Osteoblast (primary cell): ENCODE measurements around the gene MKNK1. TPM values are rescaled to one million over a fixed set of nuclear protein-coding genes. Genes with fewer than 3 reads are reported as not detected.
A peak's percentile ranks its signal among the peaks of the same experiment; 100 is the strongest.

ENCODE experiments used
- DNase-seq: peaks from one replicate; pipeline ENCODE4 v3.0.0; 2011; ENCODE audit warnings: low spot score, mixed read lengths; ENCODE audit not compliant: insufficient read length; ENCODE audit errors: missing footprints
- H2AFZ ChIP-seq: 2 replicates; pipeline ENCODE4 v1.6.0; 2011; ENCODE audit warnings: mild to moderate bottlenecking, low read length
- H3K27ac ChIP-seq: 2 replicates; pipeline ENCODE4 v1.5.1; 2011; ENCODE audit warnings: mild to moderate bottlenecking, low read depth, low read length, moderate library complexity
- H3K27me3 ChIP-seq: 2 replicates; pipeline ENCODE4 v1.6.0; 2012; ENCODE audit warnings: mild to moderate bottlenecking, control low read depth, inconsistent platforms, low read length, moderate library complexity; ENCODE audit not compliant: insufficient read depth
- H3K36me3 ChIP-seq: 2 replicates; pipeline ENCODE4 v1.5.1; 2011; ENCODE audit warnings: mild to moderate bottlenecking, low read length, control low read depth, moderate library complexity; ENCODE audit not compliant: insufficient read depth
- H3K4me1 ChIP-seq: 2 replicates; pipeline ENCODE4 v1.5.1; 2011; ENCODE audit warnings: mild to moderate bottlenecking, low read length, control low read depth, moderate library complexity; ENCODE audit not compliant: insufficient read depth
- H3K4me2 ChIP-seq: 2 replicates; pipeline ENCODE4 v1.6.0; 2011; ENCODE audit warnings: mild to moderate bottlenecking, low read length; ENCODE audit not compliant: insufficient read depth
- H3K4me3 ChIP-seq: fragments of 200-600 bp; sonication (generic); 3 replicates; pipeline ENCODE4 v1.5.1; 2012; ENCODE audit warnings: mild to moderate bottlenecking, low read length, inconsistent platforms; ENCODE audit not compliant: insufficient read depth
- H3K79me2 ChIP-seq: 2 replicates; pipeline ENCODE4 v1.6.0; 2012; ENCODE audit warnings: mild to moderate bottlenecking, low read length, control low read depth, inconsistent platforms; ENCODE audit not compliant: insufficient read depth
- H3K9me3 ChIP-seq: 2 replicates; pipeline ENCODE4 v1.5.1; 2011; ENCODE audit warnings: low read depth, low read length, control low read depth
- H4K20me1 ChIP-seq: 2 replicates; pipeline ENCODE4 v1.6.0; 2012; ENCODE audit warnings: mild to moderate bottlenecking, low read length, control low read depth; ENCODE audit not compliant: insufficient read depth
- total RNA-seq: library from RNA; depleted of rRNA; stranded (reverse); fragments of >200 nt; gene quantifications from 2 replicates; pipeline ENCODE4 v1.2.3, GENCODE V29; 2012
- TF ChIP-seq, protein P1 (sequence below): IDR thresholded peaks from 2 replicates; pipeline ENCODE4 v1.5.1; 2011; ENCODE audit warnings: mild to moderate bottlenecking, low read depth, low read length, moderate library complexity; ENCODE audit errors: extremely low read depth

Gene MKNK1
- total RNA-seq, 1 donor: 31.8 TPM

DNA sequence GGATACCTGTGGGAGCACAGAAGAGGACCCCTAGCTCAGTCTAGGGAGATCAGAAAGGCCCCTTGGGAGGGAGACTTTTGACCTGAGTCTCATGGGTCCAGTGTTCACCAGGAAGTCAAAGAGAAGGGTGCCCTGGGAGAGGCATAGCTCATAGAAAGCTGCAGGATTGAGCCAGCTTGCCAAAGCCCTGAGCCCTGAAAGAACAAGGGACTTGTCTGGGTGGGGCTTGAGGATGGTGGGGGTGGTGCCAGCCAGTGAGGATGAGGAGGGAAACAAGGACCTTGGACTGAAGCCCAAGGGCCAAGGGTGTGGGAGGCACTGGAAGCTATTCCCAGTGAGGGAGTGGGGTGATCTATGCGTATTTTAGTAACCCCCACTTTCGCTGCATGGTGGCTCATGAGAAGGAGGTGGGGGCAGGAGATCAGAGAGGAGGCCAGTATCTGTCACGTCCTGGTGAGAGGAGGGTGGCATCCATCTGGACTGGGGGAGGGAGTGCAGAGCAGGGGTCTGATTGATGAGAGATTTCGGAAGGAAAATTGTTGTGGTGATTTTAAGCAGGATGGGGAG is 86.1 kb downstream of the MKNK1 start:
- H3K27ac ChIP-seq: no peak overlapping the region
- H3K27me3 ChIP-seq: peaks cover 11% of the 10 kb centered on the region
- H3K4me2 ChIP-seq: no peak overlapping the region
- no peak overlapping the region for H2AFZ ChIP-seq
- H3K4me3 ChIP-seq: no peak overlapping the region
- H3K9me3 ChIP-seq: no peaks in the 10 kb centered on the region
- peaks cover 28% of the 10 kb centered on the region for H3K4me1 ChIP-seq
- H3K79me2 ChIP-seq: no peaks in the 10 kb centered on the region
- no peak for DNase-seq
- TF ChIP-seq, protein P1, sequence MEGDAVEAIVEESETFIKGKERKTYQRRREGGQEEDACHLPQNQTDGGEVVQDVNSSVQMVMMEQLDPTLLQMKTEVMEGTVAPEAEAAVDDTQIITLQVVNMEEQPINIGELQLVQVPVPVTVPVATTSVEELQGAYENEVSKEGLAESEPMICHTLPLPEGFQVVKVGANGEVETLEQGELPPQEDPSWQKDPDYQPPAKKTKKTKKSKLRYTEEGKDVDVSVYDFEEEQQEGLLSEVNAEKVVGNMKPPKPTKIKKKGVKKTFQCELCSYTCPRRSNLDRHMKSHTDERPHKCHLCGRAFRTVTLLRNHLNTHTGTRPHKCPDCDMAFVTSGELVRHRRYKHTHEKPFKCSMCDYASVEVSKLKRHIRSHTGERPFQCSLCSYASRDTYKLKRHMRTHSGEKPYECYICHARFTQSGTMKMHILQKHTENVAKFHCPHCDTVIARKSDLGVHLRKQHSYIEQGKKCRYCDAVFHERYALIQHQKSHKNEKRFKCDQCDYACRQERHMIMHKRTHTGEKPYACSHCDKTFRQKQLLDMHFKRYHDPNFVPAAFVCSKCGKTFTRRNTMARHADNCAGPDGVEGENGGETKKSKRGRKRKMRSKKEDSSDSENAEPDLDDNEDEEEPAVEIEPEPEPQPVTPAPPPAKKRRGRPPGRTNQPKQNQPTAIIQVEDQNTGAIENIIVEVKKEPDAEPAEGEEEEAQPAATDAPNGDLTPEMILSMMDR: no peak
- no peaks in the 10 kb centered on the region for H3K36me3 ChIP-seq
- H4K20me1 ChIP-seq: no peaks in the 10 kb centered on the region

DNA sequence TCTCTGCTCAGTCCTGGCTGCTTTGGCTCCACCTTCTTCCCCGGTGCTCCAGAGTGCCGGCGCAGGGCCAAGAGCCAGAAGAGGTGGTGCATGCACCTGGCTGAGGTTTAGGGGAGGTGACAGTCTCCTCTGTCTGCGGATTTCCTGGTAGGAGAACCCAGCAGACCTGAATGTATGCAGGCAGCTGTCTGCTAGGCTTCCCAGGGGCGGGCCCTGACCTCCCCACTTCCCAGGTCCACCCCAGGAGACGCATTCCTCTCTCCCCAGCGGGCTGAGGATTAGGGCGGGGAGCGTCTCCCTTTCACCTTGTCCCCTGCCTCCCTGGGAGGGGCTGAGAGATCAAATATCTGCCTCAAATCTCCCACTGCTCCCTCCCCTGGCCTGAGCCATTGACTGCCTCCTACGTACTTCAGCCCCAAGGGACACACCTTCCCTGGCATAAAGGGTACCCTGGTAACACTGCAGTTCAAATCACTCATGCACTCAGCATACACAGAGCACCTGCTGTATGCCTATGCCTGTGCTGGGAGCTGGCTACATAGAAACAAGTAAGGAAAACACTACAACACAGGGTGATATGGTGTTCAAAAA is 87.0 kb downstream of the MKNK1 start:
- TF ChIP-seq, protein P1: no peak
- H3K4me2 ChIP-seq: no peak overlapping the region
- no peaks in the 10 kb centered on the region for H3K36me3 ChIP-seq
- no peaks in the 10 kb centered on the region for H4K20me1 ChIP-seq
- DNase-seq: no peak
- H3K4me1 ChIP-seq: peaks cover 20% of the 10 kb centered on the region
- no peaks in the 10 kb centered on the region for H3K9me3 ChIP-seq
- no peaks in the 10 kb centered on the region for H3K79me2 ChIP-seq
- H2AFZ ChIP-seq: no peak overlapping the region
- no peak overlapping the region for H3K4me3 ChIP-seq
- peaks cover 12% of the 10 kb centered on the region for H3K27me3 ChIP-seq
- no peak overlapping the region for H3K27ac ChIP-seq

DNA sequence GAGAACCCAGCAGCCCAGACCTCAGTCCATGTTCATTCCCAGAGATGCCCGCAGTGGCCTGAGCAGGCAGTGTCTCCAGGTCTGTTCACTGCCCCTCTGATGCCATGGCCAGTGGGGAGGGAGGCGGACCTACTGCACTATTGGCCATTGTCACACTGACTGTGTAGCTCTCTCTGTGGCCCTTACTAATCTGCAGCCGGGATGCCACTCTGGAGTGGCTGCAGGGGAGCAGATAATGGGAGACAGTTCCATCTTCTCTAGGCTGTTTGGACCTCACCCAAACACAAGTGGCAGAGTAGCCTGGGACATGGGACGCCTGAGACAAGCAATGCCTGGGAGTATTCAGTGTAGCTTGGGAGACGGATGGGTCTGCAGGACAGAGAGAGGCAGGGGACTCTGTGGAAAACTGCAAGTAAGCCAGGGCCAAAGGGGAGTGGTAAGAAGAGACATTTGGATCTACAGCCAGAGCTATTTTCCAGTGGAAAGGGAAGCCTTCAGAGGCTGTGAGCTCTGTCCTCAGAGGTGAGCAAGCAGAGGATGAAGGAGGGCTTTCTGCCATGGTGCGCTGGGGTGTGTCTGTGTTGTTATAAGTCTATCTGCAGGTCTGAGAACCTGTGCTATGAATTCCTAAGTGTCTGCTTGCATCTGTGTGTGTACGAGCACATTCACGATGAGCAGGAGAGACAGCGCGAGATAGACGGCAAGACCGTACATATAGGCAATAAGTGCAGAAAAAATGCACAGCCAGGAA is 87.7 kb downstream of the MKNK1 start:
- DNase-seq: peak; percentile 72
- Histone ChIP-seq H3K36me3 (no peaks in the 10 kb centered on the region), H4K20me1 (no peaks in the 10 kb centered on the region), H3K27ac (no peak overlapping the region), H3K4me1 (peaks cover 16% of the 10 kb centered on the region), H3K9me3 (no peaks in the 10 kb centered on the region), H3K27me3 (peaks cover 12% of the 10 kb centered on the region), H3K79me2 (no peaks in the 10 kb centered on the region), H2AFZ (no peak overlapping the region), H3K4me3 (no peak overlapping the region), H3K4me2 (no peak overlapping the region)
- TF ChIP-seq, protein P1: no peak

DNA sequence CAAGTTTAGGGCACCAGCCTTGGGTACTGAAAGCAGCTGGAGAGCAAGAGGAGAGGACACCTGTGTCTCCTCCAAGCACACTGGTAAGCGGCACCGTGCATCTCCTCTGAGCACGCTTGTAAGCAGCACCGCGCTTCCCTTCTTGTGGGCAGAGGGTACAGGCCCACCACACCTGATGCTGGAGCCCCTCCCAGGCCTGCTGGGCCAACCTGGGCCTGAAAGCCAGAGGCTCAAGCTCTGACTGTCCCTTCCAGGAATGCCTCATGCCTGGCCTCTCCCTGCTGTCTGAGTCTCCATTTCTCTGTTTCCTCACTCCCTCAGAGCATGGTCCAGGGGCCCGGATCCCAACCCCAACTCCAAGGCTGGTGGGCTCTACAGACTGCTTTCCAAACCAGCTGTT is 88.5 kb downstream of the MKNK1 start:
- TF ChIP-seq, protein P1: no peak
- no peaks in the 10 kb centered on the region for H3K79me2 ChIP-seq
- H3K27me3 ChIP-seq: peaks cover 12% of the 10 kb centered on the region
- H4K20me1 ChIP-seq: no peaks in the 10 kb centered on the region
- H3K36me3 ChIP-seq: no peaks in the 10 kb centered on the region
- H3K4me1 ChIP-seq: peaks cover 10% of the 10 kb centered on the region
- H2AFZ ChIP-seq: no peak overlapping the region
- no peak overlapping the region for H3K4me3 ChIP-seq
- H3K27ac ChIP-seq: no peak overlapping the region
- no peaks in the 10 kb centered on the region for H3K9me3 ChIP-seq
- DNase-seq: no peak
- H3K4me2 ChIP-seq: no peak overlapping the region
